Measurements from ENCODE around the gene STX12.
"Not testable (repeated sequence)": the region's sequence is repeated elsewhere in the genome, so short reads cannot be mapped to it uniquely, and the experiment has no call there.

- TF ChIP-seq BHLHE40 (IDR thresholded peaks at IDR 0.05; ENCODE audit: borderline replicate concordance); SP1 (IDR thresholded peaks at IDR 0.05); HDGF (IDR thresholded peaks at IDR 0.05; ENCODE audit: borderline replicate concordance); TARDBP (IDR thresholded peaks at IDR 0.05); ARNT (IDR thresholded peaks at IDR 0.05); FOXM1 (IDR thresholded peaks at IDR 0.05; ENCODE audit: borderline replicate concordance): not testable (repeated sequence)
These were observed 56.4 kb downstream of the STX12 start for GRCh38 chr1:27829339-27829960.
